Right lobe of liver (tissue), 4 donors: ENCODE measurements around the gene LGI4.

Experiments used
- CTCF ChIP-seq, 4 donors: fragments of 200-600 bp in 3 of 4; fragments of 450-650 bp in 1 of 4; IDR thresholded peaks; one replicate each; pipeline versions ENCODE4 v1.5.1 to v1.8.0; 2016 to 2022; ENCODE audit warnings: antibody characterized with exemption in 4 of 4, mild to moderate bottlenecking in 2 of 4
- POLR2A ChIP-seq: fragments of 450-650 bp; IDR thresholded peaks from one replicate; pipeline ENCODE4 v1.6.1; 2017; ENCODE audit warnings: antibody characterized with exemption, mild to moderate bottlenecking
- donor health status: DM: no; HTN: no; CAD: no.
- donor health status: DM: no; HTN: no; CAD: no.
- donor health status: DM: no; HTN: yes; CAD: no.

DNA sequence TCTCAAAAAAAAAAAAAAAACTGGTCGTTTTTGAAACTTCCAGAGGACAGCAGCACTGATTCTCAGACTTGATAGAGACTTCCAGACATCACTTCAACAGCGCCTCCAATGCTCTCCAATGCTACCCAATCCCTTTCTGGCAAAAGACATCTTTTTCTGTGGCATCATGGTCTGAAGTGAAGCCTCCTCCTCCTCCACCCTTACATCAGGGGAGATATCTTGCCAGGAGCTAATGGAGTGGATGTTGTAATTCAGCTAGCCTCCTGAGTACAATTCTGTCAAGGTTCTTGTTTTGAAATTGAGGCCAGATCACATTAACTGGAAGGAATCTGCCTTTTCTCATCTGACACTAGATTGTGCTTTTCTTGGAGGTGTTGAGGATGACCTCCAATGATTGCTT lies 43.8 kb upstream of the LGI4 start:
- TF ChIP-seq CTCF (IDR thresholded peaks at IDR 0.05) = no peak
- TF ChIP-seq POLR2A = no peak
